Skin epidermis (tissue), 12 donors: ENCODE data around the gene TEDC1.

Experiments used
- H3K27ac ChIP-seq, 21 experiments: fragments of 200-600 bp; sonication (generic) in 11 of 21; one replicate each; pipeline ENCODE4 v1.5.0; 2020; ENCODE audit warnings: mild to moderate bottlenecking in 3 of 21, inconsistent platforms in 2 of 21, moderate library complexity in 2 of 21
- H3K4me3 ChIP-seq, 7 experiments: fragments of 200-600 bp; sonication (generic) in 2 of 7; one replicate each; pipeline ENCODE4 v1.5.0; 2020; ENCODE audit warnings: inconsistent platforms in 2 of 7, mild to moderate bottlenecking in 2 of 7, moderate library complexity in 1 of 7

Gene TEDC1

GRCh38 chr14:105492971-105493871, 2.2 kb downstream of the TEDC1 start:
- Histone ChIP-seq H3K27ac (no peak overlapping the region), H3K4me3 (no peak overlapping the region)

GRCh38 chr14:105493921-105494605, 3.0 kb downstream of the TEDC1 start:
- H3K27ac ChIP-seq: peak overlapping the region in 1 of 21 experiments; percentile 19
- no peak overlapping the region for H3K4me3 ChIP-seq

GRCh38 chr14:105494606-105494929, 3.5 kb downstream of the TEDC1 start:
- H3K4me3 ChIP-seq: no peak overlapping the region
- H3K27ac ChIP-seq: no peak overlapping the region

GRCh38 chr14:105495101-105495989, 4.3 kb downstream of the TEDC1 start:
- H3K27ac ChIP-seq: peak overlapping the region in 5 of 21 experiments; percentile 20 to 56 (median 31)
- H3K4me3 ChIP-seq: no peak overlapping the region

GRCh38 chr14:105495990-105496830, 5.2 kb downstream of the TEDC1 start:
- peak overlapping the region in 4 of 21 experiments; percentile 20 to 56 (median 36) for H3K27ac ChIP-seq
- no peak overlapping the region for H3K4me3 ChIP-seq

GRCh38 chr14:105496831-105497591, 6.0 kb downstream of the TEDC1 start:
- Histone ChIP-seq H3K4me3 (no peak overlapping the region), H3K27ac (peak overlapping the region in 2 of 21 experiments; percentile 20 to 31)

- H3K27ac ChIP-seq: no peak overlapping the region
- H3K4me3 ChIP-seq: no peak overlapping the region
Measured at GRCh38 chr14:105497671-105498429, 6.8 kb downstream of the TEDC1 start.

- H3K27ac ChIP-seq: peak overlapping the region in 1 of 21 experiments; percentile 2
- H3K4me3 ChIP-seq: no peak overlapping the region
Measured at GRCh38 chr14:105498430-105499255, 7.6 kb downstream of the TEDC1 start.

GRCh38 chr14:105499256-105500035, 8.4 kb downstream of the TEDC1 start:
- H3K4me3 ChIP-seq: no peak overlapping the region
- peak overlapping the region in 1 of 21 experiments; percentile 2 for H3K27ac ChIP-seq

GRCh38 chr14:105500036-105500725, 9.1 kb downstream of the TEDC1 start:
- no peak overlapping the region for H3K27ac ChIP-seq
- H3K4me3 ChIP-seq: no peak overlapping the region

- Histone ChIP-seq H3K27ac (no peak overlapping the region), H3K4me3 (no peak overlapping the region)
Measured at GRCh38 chr14:105500726-105501101, 9.7 kb downstream of the TEDC1 start.

GRCh38 chr14:105501504-105502291, 10.7 kb downstream of the TEDC1 start:
- no peak overlapping the region for H3K4me3 ChIP-seq
- no peak overlapping the region for H3K27ac ChIP-seq

- no peak overlapping the region for H3K4me3 ChIP-seq
- H3K27ac ChIP-seq: no peak overlapping the region
Measured at GRCh38 chr14:105502446-105503295, 11.6 kb downstream of the TEDC1 start.

- Histone ChIP-seq H3K4me3 (no peak overlapping the region), H3K27ac (no peak overlapping the region)
Measured at GRCh38 chr14:105503296-105503640, 12.2 kb downstream of the TEDC1 start.
